IMR-90 (cell line): ENCODE data around the gene SRC. TPM values are rescaled to one million over a fixed set of nuclear protein-coding genes. Genes with fewer than 3 reads are reported as not detected.

Experiments
- ATAC-seq: fragments of 200-7000 bp; cut with Tn5 transposase; 2 replicates; pipeline ENCODE4 v1.9.1; 2020; ENCODE audit warnings: low read depth, mild to moderate bottlenecking, moderate library complexity
- BruUV-seq: library from RNA; stranded (reverse); fragments of 400-500 nt; replicated peaks from 2 replicates; lab custom pipeline; 2021; lab: Mats Ljungman, UMichigan
- CTCF ChIA-PET: fragments of 300-600 bp; formaldehyde crosslinking; extraction: SDS; loops from one replicate; lab custom pipeline; 2021; ENCODE audit warnings: antibody characterized with exemption; lab: Yijun Ruan, JAX
- POLR2A ChIA-PET: fragments of 300-600 bp; sonication (Branson Sonifier 250); formaldehyde crosslinking; loops from one replicate; lab custom pipeline; 2022; ENCODE audit warnings: antibody characterized with exemption; ENCODE audit not compliant: unreplicated experiment; lab: Charles Lee
- DNase-seq: peaks from one replicate; pipeline ENCODE4 v3.0.0; 2013
- H2AFZ ChIP-seq: replicated peaks from 2 replicates; pipeline ENCODE3; 2013; ENCODE audit warnings: low read length, mild to moderate bottlenecking; ENCODE audit not compliant: poor library complexity
- H2AK5ac ChIP-seq: 2 replicates; pipeline ENCODE4 v1.6.1; 2013; ENCODE audit warnings: low read depth, low read length, inconsistent platforms
- H2AK9ac ChIP-seq: replicated peaks from 2 replicates; pipeline ENCODE3; 2013; ENCODE audit warnings: mild to moderate bottlenecking, low read depth, low read length, moderate library complexity; ENCODE audit not compliant: poor library complexity
- H2BK120ac ChIP-seq: 2 replicates; pipeline ENCODE4 v1.6.1; 2013; ENCODE audit warnings: low read depth, low read length, inconsistent platforms
- H2BK15ac ChIP-seq: 3 replicates; pipeline ENCODE4 v1.6.1; 2013; ENCODE audit warnings: low read depth, low read length, inconsistent platforms
- H2BK20ac ChIP-seq: 2 replicates; pipeline ENCODE4 v1.6.1; 2013; ENCODE audit warnings: low read depth, mild to moderate bottlenecking, inconsistent platforms, low read length, moderate library complexity
- H2BK5ac ChIP-seq: 2 replicates; pipeline ENCODE4 v1.6.1; 2013; ENCODE audit warnings: mild to moderate bottlenecking, low read depth, low read length, inconsistent platforms; ENCODE audit not compliant: poor library complexity, severe bottlenecking
- H3K14ac ChIP-seq: replicated peaks from 2 replicates; pipeline ENCODE4 v1.6.1; 2013; ENCODE audit warnings: low read depth, low read length, inconsistent platforms
- H3K18ac ChIP-seq: 2 replicates; pipeline ENCODE4 v1.6.1; 2013; ENCODE audit warnings: low read depth, low read length, control low read depth
- H3K23ac ChIP-seq: 2 replicates; pipeline ENCODE4 v1.6.1; 2013; ENCODE audit warnings: low read depth, low read length, inconsistent platforms
- H3K27ac ChIP-seq: 2 replicates; pipeline ENCODE4 v1.5.1; 2013; ENCODE audit warnings: mild to moderate bottlenecking, control low read depth, low read length; ENCODE audit not compliant: insufficient read depth
- H3K27me3 ChIP-seq: 2 replicates; pipeline ENCODE4 v1.6.1; 2013; ENCODE audit warnings: low read length; ENCODE audit not compliant: control insufficient read depth, insufficient read depth
- H3K36me3 ChIP-seq: 2 replicates; pipeline ENCODE4 v1.6.1; 2013; ENCODE audit warnings: low read length, mixed read lengths; ENCODE audit not compliant: control insufficient read depth, insufficient read depth
- H3K4ac ChIP-seq: 2 replicates; pipeline ENCODE4 v1.6.1; 2013; ENCODE audit warnings: low read depth, low read length, inconsistent platforms
- H3K4me1 ChIP-seq: 2 replicates; pipeline ENCODE4 v1.6.1; 2013; ENCODE audit warnings: low read length, mixed read lengths; ENCODE audit not compliant: control insufficient read depth, insufficient read depth
- H3K4me2 ChIP-seq: 2 replicates; pipeline ENCODE4 v1.6.1; 2013; ENCODE audit warnings: low read depth, mild to moderate bottlenecking, control low read depth, low read length, moderate library complexity
- H3K4me3 ChIP-seq: 2 replicates; pipeline ENCODE4 v1.5.1; 2013; ENCODE audit warnings: low read depth, mild to moderate bottlenecking, control low read depth, low read length, moderate library complexity; ENCODE audit not compliant: insufficient read depth
- H3K56ac ChIP-seq: 2 replicates; pipeline ENCODE4 v1.6.1; 2013; ENCODE audit warnings: low read length, inconsistent platforms; ENCODE audit not compliant: insufficient read depth; ENCODE audit errors: extremely low read depth
- H3K79me1 ChIP-seq, 2 experiments: 2 replicates each; pipeline ENCODE4 v1.6.1; 2013; ENCODE audit warnings: low read length in 2 of 2, inconsistent platforms in 1 of 2, low read depth in 1 of 2
- H3K9ac ChIP-seq: 2 replicates; pipeline ENCODE4 v1.6.1; 2013; ENCODE audit warnings: low read depth, low read length, control low read depth
- H3K9me1 ChIP-seq: 2 replicates; pipeline ENCODE4 v1.6.1; 2013; ENCODE audit warnings: low read length, inconsistent platforms; ENCODE audit not compliant: insufficient read depth
- H3K9me3 ChIP-seq: 2 replicates; pipeline ENCODE4 v1.6.1; 2013; ENCODE audit warnings: low read length; ENCODE audit not compliant: control insufficient read depth, insufficient read depth
- H4K20me1 ChIP-seq: 2 replicates; pipeline ENCODE4 v1.6.1; 2013; ENCODE audit warnings: low read length, inconsistent platforms; ENCODE audit not compliant: insufficient read depth
- H4K5ac ChIP-seq: 2 replicates; pipeline ENCODE4 v1.6.1; 2013; ENCODE audit warnings: mild to moderate bottlenecking, low read depth, low read length, control low read depth
- H4K8ac ChIP-seq, 2 experiments: 2 replicates each; pipeline ENCODE4 v1.6.1; 2013; ENCODE audit warnings: low read depth in 2 of 2, low read length in 2 of 2, control low read depth in 1 of 2, inconsistent platforms in 1 of 2
- H4K91ac ChIP-seq: 2 replicates; pipeline ENCODE4 v1.6.1; 2013; ENCODE audit warnings: low read depth, low read length, inconsistent platforms; ENCODE audit not compliant: insufficient read depth
- BHLHE40 ChIP-seq: fragments of 150-350 bp; IDR thresholded peaks from 2 replicates; pipeline ENCODE4 v1.6.1; 2016; ENCODE audit warnings: mild to moderate bottlenecking, low read depth, low read length
- CHD1 ChIP-seq: IDR thresholded peaks from 2 replicates; pipeline ENCODE4 v1.6.1; 2012; ENCODE audit warnings: low read depth, low read length, improper control_type of control experiment
- MAFK ChIP-seq: IDR thresholded peaks from 2 replicates; pipeline ENCODE4 v1.6.1; 2012; ENCODE audit warnings: low read depth, low read length, improper control_type of control experiment
- MAZ ChIP-seq: IDR thresholded peaks from 2 replicates; pipeline ENCODE4 v1.6.1; 2012; ENCODE audit warnings: low read depth, mild to moderate bottlenecking, low read length, improper control_type of control experiment, moderate library complexity, borderline replicate concordance
- MXI1 ChIP-seq: IDR thresholded peaks from 2 replicates; pipeline ENCODE4 v1.6.1; 2012; ENCODE audit warnings: low read depth, mild to moderate bottlenecking, low read length, moderate library complexity, borderline replicate concordance
- NFE2L2 ChIP-seq: fragments of 150-350 bp; IDR thresholded peaks from 2 replicates; pipeline ENCODE4 v1.6.1; 2016; ENCODE audit warnings: low read depth, mild to moderate bottlenecking, low read length
- POLR2A ChIP-seq: IDR thresholded peaks from 2 replicates; pipeline ENCODE4 v1.6.1; 2012; ENCODE audit warnings: mild to moderate bottlenecking, low read depth, low read length
- RAD21 ChIP-seq: IDR thresholded peaks from 2 replicates; pipeline ENCODE4 v1.6.1; 2012; ENCODE audit warnings: low read length, improper control_type of control experiment
- RCOR1 ChIP-seq: IDR thresholded peaks from 2 replicates; pipeline ENCODE4 v1.6.1; 2012; ENCODE audit warnings: mild to moderate bottlenecking, low read length, improper control_type of control experiment; ENCODE audit not compliant: insufficient replicate concordance
- SMC3 ChIP-seq: fragments of 150-350 bp; IDR thresholded peaks from 2 replicates; pipeline ENCODE4 v1.6.1; 2016; ENCODE audit warnings: low read depth, mild to moderate bottlenecking, antibody characterized with exemption, low read length, moderate library complexity
- USF2 ChIP-seq: fragments of 150-350 bp; IDR thresholded peaks from 2 replicates; pipeline ENCODE4 v1.6.1; 2017; ENCODE audit warnings: mild to moderate bottlenecking, antibody characterized with exemption, low read length, low read depth
- WGBS, 2 experiments: methylation state at CpG; one replicate each; pipeline versions ENCODE4 v1.1.5 to v1.1.7; 2013; ENCODE audit warnings: missing lambda C conversion rate in 2 of 2; ENCODE audit not compliant: insufficient read length in 1 of 2; ENCODE audit errors: extremely low coverage in 2 of 2; 5-methylcytosine and 5-hydroxymethylcytosine counted together
- dilution Hi-C: fragments of 300-500 bp; cut with HindIII; formaldehyde crosslinking; loops from one replicate; pipeline ENCODE4 v1.14.3; 2018; ENCODE audit warnings: low sequenced_read_pairs; ENCODE audit not compliant: unreplicated experiment
- in situ Hi-C: fragments of 300-500 bp; cut with MboI; formaldehyde crosslinking; loops from 3 replicates; pipeline ENCODE4 v1.14.3; 2019; ENCODE audit warnings: low sequenced_read_pairs, inconsistent platforms, mixed read lengths
- intact Hi-C: fragments of 100-400 bp; cut with micrococcal nuclease; formaldehyde crosslinking; loops from 2 replicates; pipeline ENCODE4 v1.10.0; 2022
- polyA plus RNA-seq, 3 experiments: library from polyadenylated mRNA; depleted of rRNA; stranded (reverse); fragments of >200 nt; gene quantifications; 2 replicates each; pipeline ENCODE4 v1.2.3, GENCODE V29; 2012; ENCODE audit warnings: low replicate concordance in 1 of 3
- total RNA-seq: library from RNA; depleted of rRNA; stranded (reverse); fragments of >200 nt; gene quantifications from 2 replicates; pipeline ENCODE4 v1.2.3, GENCODE V29; 2012
- TF ChIP-seq, protein P1 (sequence below): fragments of 150-350 bp; IDR thresholded peaks from 2 replicates; pipeline ENCODE4 v1.6.1; 2016; ENCODE audit warnings: low read depth, mild to moderate bottlenecking, low read length, moderate library complexity, borderline replicate concordance
- TF ChIP-seq, protein P2 (sequence below): conservative IDR thresholded peaks from 2 replicates; pipeline ENCODE4 v1.5.1; 2012; ENCODE audit warnings: mild to moderate bottlenecking, low read depth, low read length, improper control_type of control experiment

The SRC gene
- total and polyA plus RNA-seq, 2 of the 4 experiments (the other 2 are of a cell fraction) = 7.0 to 24.2 TPM

DNA sequence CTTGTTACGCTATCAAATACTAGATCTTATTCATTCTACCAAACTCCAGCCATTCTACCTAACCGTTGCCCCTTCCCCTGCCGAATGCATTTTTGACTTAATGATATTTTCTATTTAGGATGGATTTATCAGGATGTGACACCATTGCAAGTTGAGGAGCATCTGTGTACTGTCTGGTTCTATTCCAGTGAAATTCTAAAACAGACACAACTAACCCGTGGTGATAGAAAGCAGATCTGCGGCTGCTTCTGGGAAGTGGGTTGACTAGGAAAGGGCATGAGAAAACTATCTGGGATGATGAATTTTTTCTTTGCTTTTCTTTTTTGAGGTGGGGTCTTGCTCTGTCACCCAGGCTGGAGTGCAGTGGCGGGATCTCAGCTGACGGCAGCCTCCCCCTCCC lies 20.7 kb upstream of the SRC start:
- no peak overlapping the region for H3K4me2 ChIP-seq
- H4K20me1 ChIP-seq = no peaks in the 10 kb centered on the region

More for the DNA sequence above, 20.7 kb upstream of the SRC start:
- no peak for DNase-seq
- ChIA-PET POLR2A (no interaction called here), CTCF (no interaction called here)
- Histone ChIP-seq H2BK15ac (peak overlapping the region; percentile 36; the same call in 1 of the 3 replicates), H3K9me1 (peaks cover 14% of the 10 kb centered on the region; the same call in 1 of the 2 replicates), H3K79me1 (peaks cover 0 to 4% of the 10 kb centered on the region in 2 experiments; a peak in 1 of 4 replicates), H4K5ac (no peak overlapping the region), H2AK5ac (peak overlapping the region; percentile 12; the same call in 1 of the 2 replicates), H3K9me3 (no peaks in the 10 kb centered on the region), H3K27ac (no peak overlapping the region), H3K4me3 (no peak overlapping the region), H3K4ac (no peak overlapping the region), H2BK120ac (no peak overlapping the region), H3K27me3 (no peaks in the 10 kb centered on the region), H2AK9ac (no peak overlapping the region), H2BK5ac (no peak overlapping the region), H3K14ac (no peak overlapping the region), H3K56ac (no peak overlapping the region), H3K4me1 (peaks cover 5% of the 10 kb centered on the region), H2AFZ (no peak overlapping the region), H3K23ac (no peak overlapping the region), H2BK20ac (no peak overlapping the region), H4K8ac (no peak overlapping the region), H4K91ac (no peak overlapping the region), H3K18ac (no peak overlapping the region), H3K36me3 (no peaks in the 10 kb centered on the region), H3K9ac (no peak overlapping the region)
- in situ Hi-C loops = no loop called here
- TF ChIP-seq RAD21 (no peak), MAZ (no peak), MAFK (no peak), USF2 (no peak), POLR2A (no peak), SMC3 (no peak), CHD1 (no peak), MXI1 (no peak), NFE2L2 (no peak), RCOR1 (no peak), BHLHE40 (no peak)
- TF ChIP-seq, protein P1, sequence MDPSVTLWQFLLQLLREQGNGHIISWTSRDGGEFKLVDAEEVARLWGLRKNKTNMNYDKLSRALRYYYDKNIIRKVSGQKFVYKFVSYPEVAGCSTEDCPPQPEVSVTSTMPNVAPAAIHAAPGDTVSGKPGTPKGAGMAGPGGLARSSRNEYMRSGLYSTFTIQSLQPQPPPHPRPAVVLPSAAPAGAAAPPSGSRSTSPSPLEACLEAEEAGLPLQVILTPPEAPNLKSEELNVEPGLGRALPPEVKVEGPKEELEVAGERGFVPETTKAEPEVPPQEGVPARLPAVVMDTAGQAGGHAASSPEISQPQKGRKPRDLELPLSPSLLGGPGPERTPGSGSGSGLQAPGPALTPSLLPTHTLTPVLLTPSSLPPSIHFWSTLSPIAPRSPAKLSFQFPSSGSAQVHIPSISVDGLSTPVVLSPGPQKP = no peak
- TF ChIP-seq, protein P2, sequence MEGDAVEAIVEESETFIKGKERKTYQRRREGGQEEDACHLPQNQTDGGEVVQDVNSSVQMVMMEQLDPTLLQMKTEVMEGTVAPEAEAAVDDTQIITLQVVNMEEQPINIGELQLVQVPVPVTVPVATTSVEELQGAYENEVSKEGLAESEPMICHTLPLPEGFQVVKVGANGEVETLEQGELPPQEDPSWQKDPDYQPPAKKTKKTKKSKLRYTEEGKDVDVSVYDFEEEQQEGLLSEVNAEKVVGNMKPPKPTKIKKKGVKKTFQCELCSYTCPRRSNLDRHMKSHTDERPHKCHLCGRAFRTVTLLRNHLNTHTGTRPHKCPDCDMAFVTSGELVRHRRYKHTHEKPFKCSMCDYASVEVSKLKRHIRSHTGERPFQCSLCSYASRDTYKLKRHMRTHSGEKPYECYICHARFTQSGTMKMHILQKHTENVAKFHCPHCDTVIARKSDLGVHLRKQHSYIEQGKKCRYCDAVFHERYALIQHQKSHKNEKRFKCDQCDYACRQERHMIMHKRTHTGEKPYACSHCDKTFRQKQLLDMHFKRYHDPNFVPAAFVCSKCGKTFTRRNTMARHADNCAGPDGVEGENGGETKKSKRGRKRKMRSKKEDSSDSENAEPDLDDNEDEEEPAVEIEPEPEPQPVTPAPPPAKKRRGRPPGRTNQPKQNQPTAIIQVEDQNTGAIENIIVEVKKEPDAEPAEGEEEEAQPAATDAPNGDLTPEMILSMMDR = no peak
- dilution Hi-C loops = no loop called here
- no TSS peak for BruUV-seq
- no peak for ATAC-seq
- intact Hi-C loops = no loop called here
- no CpG with 5 or more reads among the region's 7 CpGs for WGBS, 2 experiments
